ENCODE results near the gene FOSL2.
"Not testable (repeated sequence)": the region's sequence is repeated elsewhere in the genome, so short reads cannot be mapped to it uniquely, and the experiment has no call there.

Gene FOSL2

DNA sequence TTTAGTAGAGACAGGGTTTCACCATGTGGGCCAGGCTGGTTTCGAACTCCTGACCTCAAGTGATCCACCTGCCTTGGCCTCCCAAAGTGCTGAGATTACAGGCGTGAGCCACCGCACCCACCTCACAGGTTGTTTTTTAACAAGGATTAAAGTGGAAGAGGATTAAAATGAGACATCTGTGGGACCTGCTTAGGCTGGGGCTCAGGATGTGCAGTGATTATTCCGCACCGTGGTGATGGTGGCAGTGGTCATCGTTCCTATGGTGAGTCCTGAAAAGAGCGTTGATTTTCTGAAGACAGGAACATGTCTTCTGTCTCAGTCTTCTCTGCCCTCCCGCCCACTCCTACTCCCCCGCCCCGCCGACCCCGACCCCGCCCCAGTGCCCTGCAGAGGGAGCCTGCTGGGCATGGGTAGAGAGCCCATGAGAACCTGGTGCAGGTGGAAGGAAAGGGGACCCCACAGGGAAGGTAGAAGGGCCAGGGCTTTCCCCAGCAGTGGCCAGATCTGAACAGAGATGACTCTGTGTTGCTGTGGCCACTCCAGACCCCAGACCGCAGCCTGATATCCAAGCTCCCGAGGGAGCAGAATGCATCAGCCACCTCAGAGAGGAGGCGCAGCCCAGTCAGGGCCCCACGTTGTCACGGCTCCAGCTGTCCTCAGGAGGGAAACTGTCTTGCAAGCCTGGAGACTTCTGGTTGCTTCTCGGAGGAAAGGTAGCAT, 34.5 kb upstream of the FOSL2 start:
- no peak for DNase-seq (ENCODE audit: low spot score)

DNA sequence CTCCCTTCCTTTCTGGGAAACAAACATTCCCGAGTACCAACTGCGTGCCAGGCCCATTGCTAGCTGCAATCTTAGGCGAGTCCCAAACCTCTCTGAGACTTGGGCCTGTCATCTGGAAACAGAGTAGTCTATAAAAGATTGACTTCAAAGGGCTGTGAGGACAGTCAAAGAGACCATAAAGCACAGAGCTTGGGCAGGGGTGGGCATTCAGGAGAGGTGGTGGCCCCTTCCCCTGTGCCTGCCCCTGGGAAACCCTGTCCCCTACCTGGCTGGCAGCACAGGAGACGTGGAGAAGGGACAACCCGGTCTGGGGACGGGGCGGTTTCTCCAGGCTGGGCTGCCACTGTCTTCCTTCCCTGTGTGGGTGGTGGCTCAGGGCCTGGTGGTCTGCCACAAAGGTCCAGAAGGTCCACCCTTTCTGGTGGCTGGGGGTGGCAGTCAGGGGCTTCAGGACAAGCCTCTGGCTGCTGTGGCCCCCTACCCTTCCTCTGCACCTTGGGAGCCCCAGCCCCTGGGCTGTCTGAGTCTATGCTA, 33.9 kb upstream of the FOSL2 start:
- DNase-seq (ENCODE audit: low spot score), result no peak

DNA sequence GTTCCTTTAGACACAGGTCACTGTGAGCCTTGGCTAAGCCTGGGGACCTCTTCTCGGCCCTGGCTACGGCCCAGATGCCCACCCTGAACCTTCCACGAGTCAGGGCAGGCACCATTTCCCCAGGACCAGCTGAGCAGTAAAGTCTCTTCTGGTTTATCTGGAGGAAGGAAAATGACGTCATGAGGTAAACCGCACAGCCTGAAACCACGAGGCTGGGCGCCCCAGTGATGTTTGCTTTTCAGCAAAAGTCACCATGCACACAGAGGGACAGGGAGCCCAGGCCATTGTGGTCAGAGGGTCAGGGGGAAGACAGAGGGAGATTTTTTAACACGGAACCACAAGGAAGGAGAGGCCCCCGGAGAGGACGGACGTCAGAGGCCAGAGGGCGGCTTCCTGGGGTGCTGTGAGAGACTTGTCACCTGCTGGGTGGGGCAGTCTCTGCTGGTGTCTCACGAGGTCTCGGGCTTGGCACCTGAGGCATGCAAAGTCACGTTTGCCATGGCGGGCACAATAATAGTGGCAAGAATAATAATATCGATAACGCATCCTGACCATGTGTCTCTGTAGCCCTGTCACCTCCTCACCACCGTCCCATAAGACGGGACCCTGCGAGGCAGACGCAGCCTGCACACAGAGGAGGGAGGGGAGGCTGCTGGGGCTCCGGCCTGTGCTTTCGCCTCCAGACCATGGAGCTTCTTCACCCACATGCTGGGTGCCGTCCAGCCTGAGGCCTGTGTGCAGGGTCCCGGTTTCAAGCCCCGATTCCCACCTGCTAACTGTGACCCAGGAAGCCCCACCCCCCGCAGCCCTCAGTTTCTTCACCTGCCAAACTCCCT, 33.2 kb upstream of the FOSL2 start:
- no peak for DNase-seq (ENCODE audit: low spot score)

DNA sequence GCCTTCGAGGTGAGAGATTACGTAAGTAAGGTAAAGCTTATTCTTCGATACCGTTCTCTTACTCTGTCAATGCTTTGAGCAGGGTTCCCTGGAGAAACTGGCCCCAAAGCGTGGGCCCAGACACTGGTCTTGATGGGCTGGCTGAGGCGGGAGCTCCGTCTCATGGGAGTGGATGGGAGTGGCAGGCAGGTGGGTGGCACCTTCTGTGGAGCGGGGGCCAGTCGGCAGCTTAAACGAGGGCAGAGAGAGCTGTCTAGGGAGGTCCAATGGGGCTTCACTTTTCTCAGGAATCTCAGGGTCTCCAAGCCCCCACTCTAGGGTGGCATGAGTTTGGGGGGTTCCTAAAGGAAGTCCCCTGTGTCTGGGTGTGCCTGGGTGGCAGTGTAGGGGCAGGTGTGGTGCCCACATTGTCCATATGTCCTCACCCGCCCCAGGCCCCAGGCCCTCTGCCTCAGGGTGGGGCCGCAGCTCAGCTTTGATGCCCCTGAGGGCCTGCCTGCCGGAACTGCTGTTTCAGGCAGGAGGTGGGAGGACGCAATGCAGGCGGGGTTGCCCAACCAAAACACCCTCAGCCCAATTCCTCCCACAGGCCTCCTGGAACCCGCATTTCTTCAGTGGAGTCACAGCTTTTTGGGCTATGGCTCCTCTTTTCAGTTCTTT, 32.5 kb upstream of the FOSL2 start:
- no peak for DNase-seq (ENCODE audit: low spot score)

DNA sequence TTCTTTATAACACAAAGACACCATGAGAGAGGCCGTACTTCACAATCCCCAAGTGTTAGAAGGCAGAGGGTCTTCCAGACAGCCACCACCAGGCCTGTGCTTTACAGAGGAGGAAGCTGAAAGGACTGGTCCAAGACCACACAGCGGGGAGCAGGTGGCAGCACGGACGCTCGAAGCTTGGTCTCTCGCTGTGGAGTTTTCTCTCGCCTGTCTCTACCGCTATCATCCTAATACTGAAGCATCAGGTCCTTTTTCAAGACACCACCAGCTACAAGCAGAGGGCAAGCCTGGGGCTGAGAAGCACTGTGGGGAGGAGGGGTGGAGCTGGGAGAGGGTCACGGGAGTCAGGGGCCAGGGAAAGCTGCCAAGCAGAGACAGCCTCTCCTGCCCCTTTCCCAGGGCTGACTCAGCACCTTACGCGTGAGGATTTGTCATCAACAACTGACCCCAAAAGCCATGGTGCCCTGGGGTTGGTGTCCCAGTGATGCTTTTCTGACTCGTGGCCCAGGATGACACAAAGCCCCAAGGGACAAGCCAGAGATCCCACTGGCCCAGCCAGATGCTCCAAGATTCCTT, 31.9 kb upstream of the FOSL2 start:
- peak; percentile 22 for DNase-seq (ENCODE audit: low spot score)

DNA sequence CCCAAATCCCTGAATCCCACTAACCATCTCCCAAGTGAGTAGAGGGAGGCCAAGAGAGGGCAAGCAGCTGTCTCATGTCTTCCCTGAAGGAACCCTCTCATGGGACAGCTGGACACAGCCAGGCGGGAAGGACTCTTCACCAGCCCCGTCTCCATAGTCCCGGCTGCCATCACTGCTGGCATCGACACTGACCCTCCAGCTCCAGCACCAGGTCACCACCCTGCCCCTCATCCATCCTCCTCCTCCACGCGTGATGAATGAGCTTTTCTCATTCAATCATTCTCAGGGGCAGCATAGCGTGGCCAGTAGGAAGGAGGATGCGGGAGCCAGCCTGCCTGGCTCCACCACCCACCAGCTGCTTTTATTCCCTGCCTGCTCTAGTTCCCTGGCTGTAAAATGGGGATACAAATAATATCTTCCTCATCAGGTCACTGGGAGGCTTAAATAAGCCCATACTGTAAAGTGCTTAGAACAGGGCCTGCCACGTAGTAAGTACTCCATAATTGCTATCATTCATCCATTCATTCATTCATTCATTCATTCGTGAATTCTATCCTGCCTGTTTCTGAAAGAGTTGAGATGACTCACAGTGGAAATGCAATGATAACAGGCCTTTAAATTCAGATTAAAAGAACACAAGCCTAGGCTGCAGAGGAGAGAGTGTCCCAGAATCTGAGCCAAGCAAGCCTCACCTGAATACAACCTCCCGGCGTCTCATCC, 30.5 kb upstream of the FOSL2 start:
- no peak for DNase-seq (ENCODE audit: low spot score)

DNA sequence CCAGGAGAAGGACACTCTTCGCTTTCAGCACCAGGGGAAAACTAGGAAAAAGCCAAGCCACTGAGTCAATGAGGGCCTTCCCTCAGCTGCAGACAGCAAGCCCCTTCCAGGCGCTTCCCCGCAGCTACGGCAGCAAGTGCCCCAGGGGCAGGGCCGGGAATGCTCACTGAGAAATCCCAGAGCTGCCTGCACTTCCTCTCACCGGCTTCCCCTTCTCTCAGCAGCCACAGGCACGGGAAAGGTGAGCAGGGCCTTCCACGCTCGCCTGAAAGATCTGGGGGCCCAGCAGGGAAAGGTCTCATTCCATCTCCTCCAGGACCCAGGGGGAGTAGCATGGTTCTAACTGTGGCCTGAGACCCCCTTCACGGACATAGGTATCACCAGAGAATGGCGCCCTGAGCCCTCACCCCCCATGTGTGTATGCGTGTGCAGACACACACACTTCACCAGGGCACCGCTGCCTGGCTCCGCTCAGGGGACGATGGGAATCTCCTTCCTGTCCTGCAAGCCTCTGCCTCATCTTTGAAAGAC, 29.6 kb upstream of the FOSL2 start:
- DNase-seq (ENCODE audit: low spot score), result no peak

DNA sequence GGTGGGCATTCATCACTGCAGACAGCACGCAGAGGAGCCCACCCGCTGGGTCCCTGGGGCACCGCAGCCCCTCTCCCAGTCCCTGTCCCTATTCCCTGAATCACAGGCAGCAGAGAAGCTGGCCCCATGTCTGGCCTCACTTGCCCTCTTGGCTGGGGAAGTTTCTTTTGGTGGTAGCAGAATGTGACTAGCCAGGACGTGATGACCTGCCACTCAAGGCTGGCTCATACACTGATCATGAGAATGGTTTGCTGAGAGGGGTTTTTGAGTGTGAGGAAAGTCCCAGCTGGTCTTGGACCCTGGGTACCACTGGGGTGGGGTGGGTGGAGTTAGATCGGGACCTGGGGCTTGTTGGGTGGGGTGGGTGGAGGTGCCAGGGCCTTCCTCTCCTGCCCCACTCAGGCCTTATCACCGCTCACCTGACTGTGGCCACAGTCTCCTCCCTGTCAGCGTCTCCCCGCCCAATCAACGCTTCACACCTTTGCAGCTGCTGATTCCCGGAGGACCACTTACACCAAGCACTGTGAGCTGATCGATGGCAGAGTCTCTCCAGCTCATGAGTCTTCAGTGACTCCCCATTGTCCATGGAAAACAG, 28.9 kb upstream of the FOSL2 start:
- no peak for DNase-seq (ENCODE audit: low spot score)

DNA sequence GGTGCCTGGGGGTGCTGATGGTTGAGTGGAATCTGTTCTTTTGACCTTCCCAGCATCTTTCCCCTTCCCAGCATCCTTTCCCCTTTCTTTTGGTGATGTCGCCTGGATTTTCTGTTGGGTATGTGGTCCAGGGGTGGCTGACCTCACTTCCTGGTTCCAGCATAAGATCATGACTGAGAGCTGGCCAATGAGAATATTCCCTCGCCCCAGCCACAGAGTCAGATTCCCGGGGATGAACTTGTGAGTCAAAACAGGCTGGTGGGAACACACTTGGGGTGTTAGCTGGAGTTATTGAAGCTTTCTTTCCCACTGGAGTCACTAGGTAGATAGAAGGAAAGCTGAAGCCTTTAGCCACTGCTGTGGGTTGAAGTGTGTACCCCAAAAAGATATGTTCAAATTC, 28.0 kb upstream of the FOSL2 start:
- no peak for DNase-seq (ENCODE audit: low spot score)

DNA sequence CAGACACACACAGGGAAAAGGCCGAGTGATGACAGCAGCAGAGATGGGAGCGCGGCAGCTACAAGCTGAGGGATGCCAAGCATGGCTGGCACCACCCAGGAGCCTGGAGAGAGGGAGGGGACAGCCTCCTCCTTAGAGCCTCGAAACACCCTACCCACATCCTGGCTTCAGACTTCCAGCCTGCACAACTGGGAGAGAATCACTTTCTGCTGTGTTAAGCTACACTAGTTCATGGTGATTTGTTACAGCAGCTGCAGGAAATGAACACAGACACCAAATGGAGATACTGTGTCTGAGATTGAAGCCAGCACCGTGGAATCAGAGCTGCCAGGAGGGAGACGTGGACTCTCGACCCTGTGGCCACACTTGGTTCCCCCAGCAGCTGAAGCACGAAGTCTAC, 27.5 kb upstream of the FOSL2 start:
- DNase-seq (ENCODE audit: low spot score), result no peak

DNA sequence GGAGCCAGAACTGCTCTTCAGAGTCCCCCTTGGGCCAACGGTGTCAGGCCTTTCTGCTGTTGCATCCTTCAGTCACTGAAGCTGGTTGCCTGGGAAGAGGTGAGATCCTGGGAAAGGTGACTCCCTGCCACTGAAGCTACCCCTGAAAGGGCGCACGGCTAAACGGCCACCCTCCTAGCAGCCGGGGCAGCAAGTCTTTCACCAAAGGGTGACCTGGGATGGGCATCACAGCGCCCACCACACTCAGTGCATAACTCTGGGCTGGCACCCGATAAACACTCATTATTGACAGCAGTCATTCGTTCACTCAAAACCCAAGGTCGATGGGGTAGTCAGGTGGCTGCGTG, 26.5 kb upstream of the FOSL2 start:
- DNase-seq (ENCODE audit: low spot score), result no peak

DNA sequence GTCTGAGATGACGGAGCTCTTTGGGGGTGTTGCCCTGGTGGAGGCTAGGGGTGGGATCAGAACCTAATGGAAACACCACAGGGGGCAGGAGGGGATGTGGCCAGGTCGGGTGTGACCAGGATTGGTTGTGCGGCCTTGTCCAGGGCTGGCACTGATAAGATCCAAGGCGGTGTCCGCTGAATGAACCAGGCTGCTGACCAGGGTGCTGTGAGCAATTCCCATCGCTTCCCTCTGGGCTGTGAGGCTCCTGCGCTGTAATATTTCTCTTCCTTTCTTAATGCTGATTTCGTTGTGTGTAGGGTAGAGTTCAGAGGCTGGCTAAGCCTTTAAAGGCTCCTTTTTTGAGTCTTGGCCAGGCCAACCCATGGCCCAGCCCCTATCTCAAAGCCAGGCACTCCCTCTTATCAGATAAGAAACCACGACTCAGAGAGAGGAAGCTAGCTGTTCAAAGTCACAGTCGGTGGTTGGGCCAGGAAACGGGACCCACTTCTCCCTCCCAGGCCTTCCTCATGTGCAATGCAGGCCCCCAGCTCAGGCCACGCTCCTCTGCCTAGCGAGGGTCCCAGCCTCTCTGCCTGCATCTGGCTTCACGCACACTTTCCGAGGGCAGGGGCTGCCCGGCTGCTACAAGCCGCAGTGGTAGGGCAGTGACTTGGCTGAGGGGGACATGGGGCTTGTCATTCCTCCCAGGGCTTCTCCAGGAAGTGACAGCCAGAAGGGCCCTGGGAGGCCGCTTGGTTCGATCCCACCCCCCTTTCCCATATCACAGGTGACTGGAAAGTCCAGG, 26.0 kb upstream of the FOSL2 start:
- no peak for DNase-seq (ENCODE audit: low spot score)

DNA sequence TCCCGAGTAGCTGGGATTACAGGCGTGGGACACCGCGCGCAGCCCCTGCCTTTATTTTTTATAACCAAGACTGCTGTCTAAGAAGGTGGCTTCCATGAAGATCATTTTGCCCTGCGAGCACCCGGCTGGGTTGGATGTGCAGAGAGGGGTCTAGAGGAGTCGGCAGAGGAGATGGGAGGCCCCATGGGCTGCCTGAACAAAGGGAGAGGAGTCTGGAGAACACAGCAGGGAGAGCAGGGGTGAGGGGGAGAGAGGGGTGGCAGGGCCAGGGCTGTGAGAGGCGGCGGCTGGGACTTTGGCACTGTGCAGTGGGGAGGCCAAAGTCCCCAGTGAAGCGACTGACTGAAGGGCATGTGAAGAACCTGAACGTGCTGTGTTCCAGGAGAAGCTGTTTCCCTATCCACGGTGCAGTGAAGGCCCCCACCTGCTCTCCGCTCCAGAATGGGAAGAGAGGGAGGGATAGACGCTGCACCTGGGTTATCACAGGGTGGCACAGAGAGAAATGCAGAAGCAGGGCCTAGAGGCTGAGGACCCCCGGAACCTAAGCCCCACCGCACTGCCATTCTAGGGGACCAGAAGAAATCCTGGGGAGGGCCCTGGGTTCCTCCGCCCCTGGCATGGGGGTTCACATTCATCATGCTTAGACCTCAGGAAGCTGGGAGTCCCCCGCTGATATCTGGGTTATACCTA, 24.8 kb upstream of the FOSL2 start:
- no peak for DNase-seq (ENCODE audit: low spot score)

DNA sequence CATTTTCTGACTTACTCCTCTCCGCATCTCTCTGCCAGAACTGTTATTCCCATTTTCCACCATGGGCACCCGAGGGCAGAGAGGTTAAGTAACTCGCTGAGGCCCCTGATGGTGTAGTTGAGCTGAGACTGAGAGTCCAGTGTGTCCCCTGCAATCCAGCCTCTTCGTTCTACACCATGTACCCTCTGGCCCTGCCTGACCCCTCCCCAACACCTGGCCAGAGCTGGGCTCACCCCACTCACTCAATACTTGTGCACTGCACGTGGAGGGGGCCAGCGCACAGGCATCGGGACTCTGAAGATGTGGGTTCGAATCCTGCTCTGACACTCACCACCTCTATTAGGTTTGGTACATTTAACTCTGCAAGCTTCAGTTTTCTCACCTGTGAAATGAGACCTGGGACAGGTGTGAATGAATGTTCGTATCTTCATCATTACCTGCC, 24.3 kb upstream of the FOSL2 start:
- no peak for DNase-seq (ENCODE audit: low spot score)

DNA sequence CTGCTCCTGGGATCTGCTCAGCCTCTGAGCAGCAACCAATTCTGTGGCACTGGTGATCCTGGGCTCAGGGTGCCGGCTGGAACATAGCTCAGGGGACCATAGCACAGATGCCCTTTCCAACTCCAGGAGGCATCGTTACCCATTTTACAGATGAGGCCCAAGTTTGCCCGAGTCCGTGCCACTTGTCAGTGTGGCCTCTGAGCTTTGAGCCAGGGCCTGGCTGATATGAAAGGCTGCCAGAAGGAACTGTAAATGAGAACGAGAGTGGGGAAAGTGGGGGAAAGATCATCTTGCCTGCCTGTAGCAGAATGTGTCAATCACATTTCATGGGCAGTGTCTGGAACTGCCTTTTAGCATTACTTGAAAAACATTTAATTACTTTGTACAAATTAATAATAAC, 23.3 kb upstream of the FOSL2 start:
- no peak for DNase-seq (ENCODE audit: low spot score)

DNA sequence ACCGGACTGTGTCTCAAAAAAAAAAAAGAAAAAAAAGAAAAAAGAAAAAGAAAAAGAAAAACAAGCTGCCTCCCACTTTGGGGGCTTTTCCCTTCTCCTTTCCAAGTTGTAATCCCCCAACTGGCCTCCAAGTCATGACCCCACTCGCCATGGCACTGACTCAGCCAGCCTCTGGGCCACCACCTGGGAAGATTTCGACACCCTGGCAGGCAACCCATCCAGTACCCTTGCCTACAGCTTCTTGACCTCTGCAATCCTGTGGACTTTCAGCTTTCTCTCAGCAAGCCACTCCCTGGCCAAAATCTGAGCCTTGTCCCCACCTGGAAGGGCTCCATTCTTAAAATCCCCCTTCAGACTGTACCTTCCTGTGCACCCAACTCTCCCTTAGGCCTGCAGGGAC, 22.3 kb upstream of the FOSL2 start:
- DNase-seq (ENCODE audit: low spot score), result no peak

DNA sequence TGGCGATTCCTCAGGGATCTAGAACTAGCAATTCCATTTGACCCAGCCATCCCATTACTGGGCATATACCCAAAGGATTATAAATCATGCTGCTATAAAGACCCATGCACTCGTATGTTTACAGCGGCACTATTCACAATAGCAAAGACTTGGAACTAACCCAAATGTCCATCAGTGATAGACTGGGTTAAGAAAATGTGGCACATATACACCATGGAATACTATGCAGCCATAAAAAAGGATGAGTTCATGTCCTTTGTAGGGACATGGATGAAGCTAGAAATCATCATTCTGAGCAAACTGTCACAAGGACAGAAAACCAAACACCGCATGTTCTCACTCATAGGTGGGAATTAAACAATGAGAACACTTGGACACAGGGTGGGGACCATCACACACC, 20.9 kb upstream of the FOSL2 start:
- not testable (repeated sequence) for DNase-seq (ENCODE audit: low spot score)

DNA sequence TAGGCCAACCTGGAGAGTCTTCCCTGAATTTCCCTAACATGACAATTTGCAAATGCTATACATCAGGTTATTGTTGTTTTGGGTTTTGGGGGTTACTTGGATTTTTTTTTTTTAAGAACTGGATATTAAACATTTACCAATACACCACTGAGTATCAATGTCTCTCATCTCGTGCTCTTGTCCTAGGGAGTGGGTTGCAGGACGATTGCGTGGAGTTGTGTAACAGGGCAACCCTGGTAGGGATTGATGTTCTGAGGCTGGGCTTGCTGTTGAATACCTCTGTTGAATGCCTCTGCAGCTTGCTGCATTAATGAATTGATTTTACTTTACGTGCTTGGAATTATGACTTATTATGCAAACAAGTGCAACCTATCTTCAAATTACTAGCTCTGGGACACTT, 18.8 kb upstream of the FOSL2 start:
- DNase-seq (ENCODE audit: low spot score), result no peak

DNA sequence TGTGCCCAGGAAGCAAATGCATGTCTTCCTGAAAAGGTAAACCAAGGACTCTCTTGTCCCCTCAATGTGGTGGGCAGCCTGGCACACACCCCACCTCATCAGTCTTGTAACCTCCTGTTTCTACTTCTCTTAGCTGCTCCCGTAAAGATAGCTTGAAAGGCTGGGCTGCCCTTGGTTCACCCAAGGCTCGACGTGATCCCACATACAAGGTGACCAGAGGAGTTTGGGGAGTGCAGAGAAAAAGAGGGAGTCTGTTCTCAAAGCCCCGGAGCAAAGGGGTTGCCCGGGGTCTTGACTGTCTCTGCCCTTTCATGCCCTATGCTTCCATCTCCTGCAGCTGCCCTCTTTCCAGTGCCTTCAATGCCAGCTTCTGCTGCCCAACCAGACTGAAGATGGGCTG, 18.3 kb upstream of the FOSL2 start:
- no peak for DNase-seq (ENCODE audit: low spot score)

DNA sequence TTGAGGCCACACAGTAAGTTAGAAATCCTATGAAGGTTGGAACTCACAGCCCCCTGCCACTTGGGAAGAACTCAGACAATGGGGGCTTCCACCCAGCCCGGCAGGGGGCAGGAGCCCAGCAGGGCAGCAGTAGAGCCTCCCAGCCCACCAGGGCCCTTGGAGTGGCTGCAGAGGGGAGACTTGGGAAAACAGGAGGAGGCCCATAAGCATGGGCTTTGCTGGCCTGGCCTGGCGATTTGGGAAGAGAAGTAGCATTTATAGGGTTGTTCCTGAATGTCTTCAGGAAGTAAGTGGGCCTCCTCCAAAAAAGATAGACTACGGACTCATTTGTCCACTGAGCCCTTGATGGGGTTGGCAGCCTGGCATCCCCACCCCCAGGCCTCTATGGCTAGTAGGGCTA, 17.4 kb upstream of the FOSL2 start:
- DNase-seq (ENCODE audit: low spot score), result no peak

All from RKO (cell line).